SU-DHL-6 (cell line): ENCODE data around the gene AGFG2.
"Not testable (repeated sequence)": the region's sequence is repeated elsewhere in the genome, so short reads cannot be mapped to it uniquely, and the experiment has no call there.

ENCODE experiments used
- H2AFZ ChIP-seq: fragments of 200-600 bp; sonication (generic); 2 replicates; pipeline ENCODE4 v1.6.1; 2014; ENCODE audit warnings: low read depth, mild to moderate bottlenecking, moderate library complexity, mixed read lengths, antibody characterized with exemption, low read length; ENCODE audit not compliant: severe bottlenecking
- H3F3A ChIP-seq: fragments of 200-600 bp; shearing (Covaris generic); 2 replicates; pipeline ENCODE4 v1.6.0; 2016; ENCODE audit warnings: antibody characterized with exemption, mild to moderate bottlenecking; ENCODE audit not compliant: insufficient read depth
- H3K27ac ChIP-seq: fragments of 200-600 bp; sonication (generic); 2 replicates; pipeline ENCODE4 v1.5.1; 2016; ENCODE audit warnings: low read depth, mild to moderate bottlenecking, low read length, moderate library complexity, mixed read lengths
- H3K27me3 ChIP-seq: fragments of 200-600 bp; sonication (generic), shearing (Covaris generic); 2 replicates; pipeline ENCODE4 v1.6.0; 2014; ENCODE audit warnings: mild to moderate bottlenecking, low read length
- H3K36me3 ChIP-seq: fragments of 200-600 bp; sonication (generic); 2 replicates; pipeline ENCODE4 v1.6.1; 2014; ENCODE audit warnings: mild to moderate bottlenecking, low read length, mixed read lengths
- H3K4me2 ChIP-seq: fragments of 300-600, 200-600 bp; shearing (Covaris generic), sonication (generic); 2 replicates; pipeline ENCODE4 v1.6.0; 2014; ENCODE audit warnings: low read length, low read depth, mild to moderate bottlenecking; ENCODE audit not compliant: poor library complexity, severe bottlenecking
- H3K4me3 ChIP-seq: fragments of 200-600 bp; sonication (generic); 2 replicates; pipeline ENCODE4 v1.5.1; 2014; ENCODE audit warnings: antibody characterized with exemption, low read length, mild to moderate bottlenecking, mixed read lengths; ENCODE audit not compliant: insufficient read depth, poor library complexity, severe bottlenecking
- H3K79me2 ChIP-seq: fragments of 200-600 bp; sonication (generic); 2 replicates; pipeline ENCODE4 v1.6.1; 2014; ENCODE audit warnings: mild to moderate bottlenecking, low read length, moderate library complexity; ENCODE audit not compliant: insufficient read depth
- H3K9ac ChIP-seq: fragments of 200-600 bp; sonication (generic); 2 replicates; pipeline ENCODE4 v1.7.0; 2014; ENCODE audit warnings: mild to moderate bottlenecking, low read length
- H3K9me2 ChIP-seq: fragments of 200-600 bp; sonication (generic); replicated peaks from 2 replicates; pipeline ENCODE4 v1.6.1; 2014; ENCODE audit warnings: low read length; ENCODE audit not compliant: insufficient read depth
- H3K9me3 ChIP-seq: fragments of 200-600 bp; sonication (generic); 2 replicates; pipeline ENCODE4 v1.6.1; 2014; ENCODE audit warnings: low read length, mixed read lengths; ENCODE audit not compliant: insufficient read depth
- H4K20me1 ChIP-seq: fragments of 200-600 bp; sonication (generic); 2 replicates; pipeline ENCODE4 v1.6.1; 2014; ENCODE audit warnings: low read depth, mild to moderate bottlenecking, antibody characterized with exemption, low read length, moderate library complexity, mixed read lengths
- EZH2phosphoT487 ChIP-seq: fragments of 200-600 bp; sonication (generic), shearing (Covaris generic); conservative IDR thresholded peaks from 2 replicates; pipeline ENCODE4 v1.6.1; 2018; ENCODE audit warnings: mild to moderate bottlenecking, antibody characterized with exemption, low read length, moderate library complexity, mixed read lengths
- TF ChIP-seq, protein P1 (sequence below): fragments of 200-600 bp; sonication (generic); IDR thresholded peaks from one replicate; pipeline ENCODE4 v1.5.1; 2017; ENCODE audit warnings: antibody characterized with exemption, mild to moderate bottlenecking, low read length, moderate library complexity; ENCODE audit not compliant: insufficient read depth, poor library complexity, severe bottlenecking

The AGFG2 gene

DNA sequence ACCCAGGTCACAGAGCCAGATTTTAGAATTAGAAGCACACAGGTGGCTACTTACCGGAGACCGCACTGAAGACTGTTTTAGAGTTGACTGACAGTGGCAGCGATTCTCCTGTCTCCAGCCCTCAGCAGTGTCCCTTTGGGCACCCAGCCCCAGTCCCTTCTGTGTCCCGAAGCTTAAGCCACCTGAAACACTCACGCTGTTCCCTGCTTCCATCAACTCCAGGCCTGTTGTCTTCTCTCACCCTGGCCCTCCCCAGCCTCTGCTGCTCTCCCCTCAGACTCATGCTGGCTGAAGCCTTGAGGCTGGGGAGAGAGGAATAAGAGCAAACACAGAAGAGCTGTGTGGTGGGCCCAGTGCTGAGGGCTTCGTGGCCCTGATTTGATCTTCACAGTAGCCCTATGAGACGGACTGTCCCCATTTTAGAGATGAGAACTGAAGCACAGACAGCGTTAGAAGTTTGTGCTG, 24.1 kb downstream of the AGFG2 start:
- Histone ChIP-seq H3F3A (no peaks in the 10 kb centered on the region), H3K36me3 (no peaks in the 10 kb centered on the region), H3K4me2 (no peak overlapping the region), H2AFZ (no peak overlapping the region), H3K4me3 (no peak overlapping the region), H4K20me1 (no peaks in the 10 kb centered on the region), H3K9ac (no peak overlapping the region), H3K27ac (no peak overlapping the region), H3K9me2 (no peaks in the 10 kb centered on the region), H3K27me3 (no peaks in the 10 kb centered on the region), H3K9me3 (no peaks in the 10 kb centered on the region), H3K79me2 (no peaks in the 10 kb centered on the region)
- TF ChIP-seq, protein P1, sequence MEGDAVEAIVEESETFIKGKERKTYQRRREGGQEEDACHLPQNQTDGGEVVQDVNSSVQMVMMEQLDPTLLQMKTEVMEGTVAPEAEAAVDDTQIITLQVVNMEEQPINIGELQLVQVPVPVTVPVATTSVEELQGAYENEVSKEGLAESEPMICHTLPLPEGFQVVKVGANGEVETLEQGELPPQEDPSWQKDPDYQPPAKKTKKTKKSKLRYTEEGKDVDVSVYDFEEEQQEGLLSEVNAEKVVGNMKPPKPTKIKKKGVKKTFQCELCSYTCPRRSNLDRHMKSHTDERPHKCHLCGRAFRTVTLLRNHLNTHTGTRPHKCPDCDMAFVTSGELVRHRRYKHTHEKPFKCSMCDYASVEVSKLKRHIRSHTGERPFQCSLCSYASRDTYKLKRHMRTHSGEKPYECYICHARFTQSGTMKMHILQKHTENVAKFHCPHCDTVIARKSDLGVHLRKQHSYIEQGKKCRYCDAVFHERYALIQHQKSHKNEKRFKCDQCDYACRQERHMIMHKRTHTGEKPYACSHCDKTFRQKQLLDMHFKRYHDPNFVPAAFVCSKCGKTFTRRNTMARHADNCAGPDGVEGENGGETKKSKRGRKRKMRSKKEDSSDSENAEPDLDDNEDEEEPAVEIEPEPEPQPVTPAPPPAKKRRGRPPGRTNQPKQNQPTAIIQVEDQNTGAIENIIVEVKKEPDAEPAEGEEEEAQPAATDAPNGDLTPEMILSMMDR: no peak

DNA sequence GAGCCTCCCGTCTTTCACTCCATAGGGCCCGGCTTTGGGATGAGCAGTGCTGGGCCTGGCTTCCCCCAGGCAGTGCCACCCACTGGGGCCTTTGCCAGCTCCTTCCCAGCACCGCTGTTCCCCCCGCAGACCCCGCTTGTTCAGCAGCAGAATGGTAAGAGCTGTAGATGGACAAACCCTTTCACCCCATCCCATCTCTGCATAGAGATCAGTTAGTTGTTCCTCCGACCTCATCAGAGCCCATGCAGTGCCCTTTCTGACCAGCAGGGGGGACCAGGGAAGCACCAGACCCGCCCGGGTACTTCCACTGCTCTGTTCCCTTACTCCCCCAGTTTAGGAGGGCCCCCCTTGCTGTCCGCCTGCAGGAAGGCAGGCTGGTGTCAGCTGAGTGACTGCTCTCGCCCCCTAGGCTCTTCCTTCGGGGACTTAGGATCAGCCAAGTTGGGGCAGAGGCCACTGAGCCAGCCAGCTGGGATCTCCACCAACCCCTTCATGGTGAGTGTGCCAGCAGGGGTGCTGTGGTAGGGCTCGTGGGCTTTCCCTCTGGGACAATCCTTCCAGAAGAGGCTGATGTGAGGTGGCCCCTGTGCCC, 24.9 kb downstream of the AGFG2 start:
- Histone ChIP-seq H3K4me2 (no peak overlapping the region), H3K27me3 (no peaks in the 10 kb centered on the region), H3K4me3 (no peak overlapping the region), H2AFZ (no peak overlapping the region), H3K9me3 (no peaks in the 10 kb centered on the region), H3F3A (no peaks in the 10 kb centered on the region), H3K9me2 (no peaks in the 10 kb centered on the region), H4K20me1 (no peaks in the 10 kb centered on the region), H3K27ac (no peak overlapping the region), H3K36me3 (no peaks in the 10 kb centered on the region), H3K79me2 (no peaks in the 10 kb centered on the region), H3K9ac (no peak overlapping the region)
- TF ChIP-seq, protein P1: peak; percentile 99
- no peak for TF ChIP-seq EZH2phosphoT487

DNA sequence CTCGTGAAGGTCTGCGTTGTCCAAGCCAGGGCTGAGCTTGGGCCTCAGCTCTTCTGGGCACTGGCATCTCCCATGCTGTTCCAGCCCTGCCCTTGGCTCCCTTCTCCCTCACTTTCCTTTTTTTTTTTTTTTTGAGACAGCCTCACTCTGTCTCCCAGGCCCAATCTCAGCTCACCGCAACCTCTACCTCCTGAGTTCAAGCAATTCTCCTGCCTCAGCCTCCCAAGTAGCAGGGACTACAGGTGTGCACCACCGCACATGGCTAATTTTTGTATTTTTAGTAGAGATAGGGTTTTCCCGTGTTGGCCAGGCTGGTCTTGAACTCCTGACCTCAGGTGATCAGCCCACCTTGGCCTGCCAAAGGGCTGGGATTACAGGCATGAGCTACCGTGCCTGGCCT, 25.4 kb downstream of the AGFG2 start:
- not testable (repeated sequence) for H3K9me3 ChIP-seq, H3K9ac ChIP-seq, H3K36me3 ChIP-seq, H2AFZ ChIP-seq, H3K4me2 ChIP-seq, H3F3A ChIP-seq, H3K9me2 ChIP-seq, H3K27me3 ChIP-seq, H4K20me1 ChIP-seq, H3K79me2 ChIP-seq, H3K27ac ChIP-seq, H3K4me3 ChIP-seq

DNA sequence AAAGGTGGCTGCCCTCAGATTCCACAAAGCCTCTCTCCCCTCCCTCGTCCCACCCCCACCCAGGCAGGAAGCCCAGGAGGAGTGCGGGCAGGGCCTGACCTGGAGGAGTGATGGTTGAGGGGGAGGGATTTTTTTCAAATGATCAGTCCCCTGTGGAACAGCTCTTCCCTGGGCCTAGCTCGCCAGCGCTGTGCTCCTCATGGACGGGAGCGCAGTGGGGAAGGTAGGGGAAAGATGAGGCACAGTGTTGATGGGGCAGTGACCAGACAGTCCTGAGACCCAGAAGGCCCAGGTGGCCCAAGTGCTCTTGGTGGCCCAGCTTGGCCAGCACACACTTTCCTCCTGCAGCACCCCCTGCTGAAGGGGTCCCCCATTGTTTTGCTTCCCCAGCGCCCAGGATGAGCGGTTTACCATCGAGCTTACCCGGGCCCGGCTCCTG, 26.1 kb downstream of the AGFG2 start:
- H3K9me3 ChIP-seq: no peaks in the 10 kb centered on the region
- H3K27me3 ChIP-seq: no peaks in the 10 kb centered on the region
- H3K9ac ChIP-seq: no peak overlapping the region
- no peak for TF ChIP-seq EZH2phosphoT487
- TF ChIP-seq, protein P1: no peak
- no peaks in the 10 kb centered on the region for H3K79me2 ChIP-seq
- no peaks in the 10 kb centered on the region for H3F3A ChIP-seq
- no peak overlapping the region for H2AFZ ChIP-seq
- no peaks in the 10 kb centered on the region for H4K20me1 ChIP-seq
- H3K4me2 ChIP-seq: no peak overlapping the region
- H3K36me3 ChIP-seq: no peaks in the 10 kb centered on the region
- no peak overlapping the region for H3K4me3 ChIP-seq
- no peak overlapping the region for H3K27ac ChIP-seq
- H3K9me2 ChIP-seq: no peaks in the 10 kb centered on the region
